GM10266 (cell line): ENCODE results near the gene DUSP18.
"Not testable (repeated sequence)": the region's sequence is repeated elsewhere in the genome, so short reads cannot be mapped to it uniquely, and the experiment has no call there.

Source experiments
- DNase-seq: peaks from one replicate; pipeline ENCODE4 v3.0.0; 2012; ENCODE audit errors: extremely low spot score
- CTCF ChIP-seq: IDR thresholded peaks from 2 replicates; pipeline ENCODE4 v1.5.1; 2012; ENCODE audit warnings: mild to moderate bottlenecking, low read depth; ENCODE audit not compliant: control insufficient read depth, insufficient read depth; ENCODE audit errors: missing control alignments

DUSP18 gene

GRCh38 chr22:30637701-30638114 is 30.0 kb downstream of the DUSP18 start:
- no peak for TF ChIP-seq CTCF
- peak; percentile 11 for DNase-seq

- peak; percentile 26 for DNase-seq
- no peak for TF ChIP-seq CTCF
These were observed 31.2 kb downstream of the DUSP18 start for GRCh38 chr22:30636226-30637077.

DNA sequence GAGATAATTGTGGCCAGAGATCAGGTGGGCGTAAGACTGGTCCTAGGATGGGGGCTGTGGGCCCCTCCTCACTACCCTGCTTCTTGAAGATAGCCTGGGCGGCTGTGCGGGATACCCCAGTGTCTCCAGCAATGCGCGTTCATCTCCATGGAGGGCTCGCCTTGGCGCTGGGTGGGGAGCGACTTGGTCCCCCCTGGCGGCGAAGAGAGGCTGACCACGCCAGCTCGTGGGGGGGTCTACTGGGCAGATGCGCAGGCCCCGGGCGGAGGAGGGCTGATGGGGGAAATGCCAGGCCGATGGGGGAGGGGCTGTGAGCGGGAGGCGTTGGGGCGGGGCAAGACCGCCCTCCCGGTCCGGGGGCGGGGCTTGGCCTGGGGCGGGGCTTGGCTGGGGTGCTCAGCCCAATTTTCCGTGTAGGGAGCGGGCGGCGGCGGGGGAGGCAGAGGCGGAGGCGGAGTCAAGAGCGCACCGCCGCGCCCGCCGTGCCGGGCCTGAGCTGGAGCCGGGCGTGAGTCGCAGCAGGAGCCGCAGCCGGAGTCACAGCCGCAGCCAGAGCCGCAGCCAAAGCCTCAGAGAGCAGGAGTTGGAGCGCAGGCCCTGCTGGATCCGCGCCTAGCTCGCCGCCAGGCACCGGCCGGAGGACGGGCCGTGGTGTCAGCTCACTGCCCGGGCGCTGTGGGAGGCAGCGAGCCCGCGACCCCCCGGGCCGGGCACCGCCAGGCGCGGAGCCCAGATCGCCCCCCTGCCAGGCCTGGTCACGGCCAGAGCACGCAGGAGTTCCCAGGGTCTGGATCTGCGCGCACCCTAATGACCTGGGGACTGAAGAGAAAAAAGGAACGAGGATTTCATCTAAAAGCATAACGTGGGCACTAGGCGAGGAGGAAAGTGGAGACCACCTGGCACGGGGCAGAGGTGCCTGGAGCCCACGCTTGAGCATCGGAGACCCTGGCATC is 32.1 kb downstream of the DUSP18 start, which contains the start of gene SLC35E4:
Gene SLC35E4, plus strand, starts transcription at position 509 of the 953 bp plus-strand sequence. CDS start 670 bp downstream, outside the sequence.
- DNase-seq, result peak; percentile 99
- TF ChIP-seq CTCF, result peak; percentile 28

DNA sequence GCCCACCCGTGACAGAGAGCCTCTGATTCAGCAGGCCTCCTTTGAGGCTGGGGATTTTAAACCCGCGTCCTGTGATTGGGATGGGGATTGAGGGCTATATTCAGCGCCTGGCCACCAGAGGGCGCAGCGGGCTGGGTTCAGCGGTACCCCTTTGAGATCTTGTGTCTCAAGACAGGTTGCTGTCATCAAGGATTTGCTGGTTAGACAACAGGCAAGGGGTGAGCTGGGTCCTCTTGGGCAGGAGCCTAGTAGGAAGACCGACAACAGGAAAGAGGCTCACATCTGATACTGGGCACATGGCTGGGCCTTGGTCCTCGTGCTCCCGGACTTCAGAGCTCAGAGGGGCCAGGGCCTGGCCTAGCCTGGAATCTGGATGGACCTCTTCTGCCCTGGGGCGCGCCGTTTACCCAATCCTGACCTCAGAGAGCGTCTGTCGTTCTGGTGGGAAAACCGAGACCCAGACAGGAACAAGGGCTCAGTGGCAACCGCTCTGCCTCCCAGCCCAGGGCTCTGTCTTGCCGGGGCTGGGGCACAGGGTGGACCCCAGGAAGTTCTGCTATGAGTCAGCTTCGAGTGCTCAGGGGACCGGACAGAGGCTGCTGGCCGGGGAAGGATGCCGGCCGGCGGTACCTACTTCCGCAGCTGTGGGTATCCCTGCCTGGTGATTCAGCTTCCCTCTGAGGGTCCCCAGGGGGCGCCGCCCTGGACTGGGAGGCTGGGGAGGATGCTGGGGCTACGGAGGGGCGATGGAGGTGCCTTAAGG is 33.0 kb downstream of the DUSP18 start:
- TF ChIP-seq CTCF, result peak; percentile 96

DNA sequence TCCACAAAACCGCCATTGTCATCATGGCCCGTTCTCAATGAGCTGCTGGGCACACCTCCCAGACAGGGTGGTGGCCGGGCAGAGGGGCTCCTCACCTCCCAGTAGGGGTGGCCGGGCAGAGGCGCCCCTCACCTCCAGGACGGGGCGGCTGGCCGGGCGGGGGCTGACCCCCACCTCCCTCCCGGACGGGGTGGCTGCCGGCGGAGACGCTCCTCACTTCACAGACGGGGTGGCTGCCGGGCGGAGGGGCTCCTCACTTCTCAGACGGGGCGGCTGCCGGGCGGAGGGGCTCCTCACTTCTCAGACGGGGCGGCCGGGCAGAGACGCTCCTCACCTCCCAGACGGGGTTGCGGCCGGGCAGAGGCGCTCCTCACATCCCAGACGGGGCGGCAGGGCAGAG is 36.2 kb downstream of the DUSP18 start:
- not testable (repeated sequence) for DNase-seq

More for the DNA sequence above, 33.0 kb downstream of the DUSP18 start:
- peak; percentile 97 for DNase-seq

DNA sequence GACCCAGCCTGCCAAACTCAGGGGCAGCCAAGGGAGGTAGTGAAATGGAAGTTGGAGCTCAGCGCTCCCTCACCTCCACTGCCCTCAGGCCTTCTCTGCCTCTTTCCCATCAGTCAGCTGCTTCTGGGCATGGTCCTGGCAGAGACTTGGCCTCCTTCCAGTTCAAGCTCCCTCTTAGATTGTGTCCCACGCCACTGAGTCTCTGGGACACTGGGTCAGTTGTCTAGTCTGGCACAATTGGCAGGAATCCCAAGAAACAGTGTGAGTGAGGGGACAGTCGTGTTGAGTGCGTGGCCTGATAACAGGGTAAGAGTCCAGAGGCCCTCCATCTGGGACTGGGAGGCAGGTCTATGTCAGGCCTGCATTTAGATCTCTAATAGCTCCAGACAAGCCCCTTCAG is 39.2 kb downstream of the DUSP18 start:
- DNase-seq, result no peak
- no peak for TF ChIP-seq CTCF

GRCh38 chr22:30627471-30627870 is 40.2 kb downstream of the DUSP18 start:
- no peak for TF ChIP-seq CTCF

More at GRCh38 chr22:30627471-30627870, 40.2 kb downstream of the DUSP18 start:
- no peak for DNase-seq
